ENCODE data around the gene EPS8L3. TPM values are rescaled to one million over a fixed set of nuclear protein-coding genes. Genes with fewer than 3 reads are reported as not detected.

EPS8L3 gene
- total and polyA plus RNA-seq, 2 donors (not counting 3 experiments of a cell fraction or from before 2014, with no cell fraction given): not detected

DNA sequence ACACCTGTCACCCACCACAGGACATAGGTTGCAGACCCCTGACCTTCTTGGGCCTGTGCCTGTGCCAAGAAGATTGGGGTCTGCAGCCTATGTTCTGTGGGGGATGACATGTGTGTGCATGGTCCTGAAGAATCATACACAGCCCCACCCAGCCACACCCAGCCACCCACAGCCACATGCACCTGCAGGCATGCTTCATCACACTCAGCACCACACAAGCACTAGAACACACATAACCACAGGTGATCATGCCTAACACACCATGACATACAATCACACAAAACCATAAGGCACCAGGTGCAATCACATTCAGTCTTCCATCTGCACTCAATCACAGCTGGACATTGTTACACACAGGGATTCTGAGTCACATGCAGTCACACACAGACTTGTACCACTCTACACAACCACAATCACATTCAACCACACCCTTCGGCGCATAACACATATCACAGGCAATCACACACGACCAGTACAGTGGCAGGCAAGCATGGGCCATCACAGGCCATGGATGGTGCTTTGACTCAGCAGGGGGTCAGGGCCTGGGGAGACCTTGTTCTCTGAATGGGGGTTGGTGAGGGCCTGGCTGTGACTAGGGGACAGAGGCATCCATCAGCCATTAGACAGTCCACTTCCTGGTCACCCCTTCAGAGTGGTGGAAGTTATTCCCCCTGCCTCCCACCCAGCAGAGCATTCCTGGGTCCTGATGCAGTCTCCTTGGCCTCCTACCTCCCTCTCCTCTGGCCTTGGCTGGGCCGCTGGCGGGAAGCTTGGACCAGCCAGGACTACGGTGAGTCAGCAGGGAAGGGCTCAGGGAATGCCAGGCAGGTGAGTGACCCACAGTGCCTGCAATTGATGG is 44.3 kb upstream of the EPS8L3 start:
- Histone ChIP-seq H3K4me1 (ENCODE audit: control insufficient read depth, extremely low read depth, insufficient read depth, low read length) (no peaks in the 10 kb centered on the region), H3K36me3 (ENCODE audit: control insufficient read depth in 2 of 2, extremely low read depth in 1 of 2, insufficient read depth in 2 of 2, low read length in 2 of 2) (no peaks in the 10 kb centered on the region), H3K4me3 (replicated peaks in 1 of 3; ENCODE audit: insufficient read depth in 1 of 3, low read depth in 1 of 3, low read length in 3 of 3) (no peak overlapping the region), H3K9ac (replicated peaks; ENCODE audit: extremely low read depth, insufficient read depth, low read length) (no peak overlapping the region), H3K9me3 (replicated peaks; ENCODE audit: control insufficient read depth, insufficient read depth, low read length) (no peaks in the 10 kb centered on the region), H3K9me1 (replicated peaks; ENCODE audit: control insufficient read depth, extremely low read depth, insufficient read depth, low read length) (no peaks in the 10 kb centered on the region), H3K27me3 (ENCODE audit: control insufficient read depth in 2 of 2, insufficient read depth in 2 of 2, low read length in 2 of 2) (peaks cover 2 to 4% of the 10 kb centered on the region in 2 experiments), H3K4me2 (ENCODE audit: insufficient read depth, low read length) (no peak overlapping the region), H3K27ac (ENCODE audit: insufficient read depth, low read depth, low read length) (no peak overlapping the region), H2AFZ (ENCODE audit: low read depth, low read length) (no peak overlapping the region), H4K20me1 (replicated peaks; ENCODE audit: control insufficient read depth, extremely low read depth, insufficient read depth, low read length) (no peaks in the 10 kb centered on the region), H3K79me2 (ENCODE audit: control insufficient read depth, insufficient read depth, low read length) (no peaks in the 10 kb centered on the region)
- TF ChIP-seq FOS (IDR thresholded peaks at IDR 0.05; ENCODE audit: borderline replicate concordance, insufficient read depth, low read length): no peak
- TF ChIP-seq POLR2AphosphoS5 (IDR thresholded peaks at IDR 0.05; ENCODE audit: insufficient read depth, low read depth, low read length): no peak
- TF ChIP-seq, protein P1, sequence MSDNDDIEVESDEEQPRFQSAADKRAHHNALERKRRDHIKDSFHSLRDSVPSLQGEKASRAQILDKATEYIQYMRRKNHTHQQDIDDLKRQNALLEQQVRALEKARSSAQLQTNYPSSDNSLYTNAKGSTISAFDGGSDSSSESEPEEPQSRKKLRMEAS (IDR thresholded peaks at IDR 0.05; ENCODE audit: insufficient read depth, insufficient read length): no peak
- no peak for TF ChIP-seq MYC (IDR thresholded peaks at IDR 0.05; ENCODE audit: low read depth, low read length)
- no peak for TF ChIP-seq POLR2A (IDR thresholded peaks at IDR 0.05; ENCODE audit: low read depth, low read length)
- TF ChIP-seq GATA2 (IDR thresholded peaks at IDR 0.05; ENCODE audit: insufficient read depth, insufficient read length, low read depth, low read length): no peak
- TF ChIP-seq JUN (IDR thresholded peaks at IDR 0.05; ENCODE audit: borderline replicate concordance, insufficient read depth, insufficient read length, low read depth): no peak
- TF ChIP-seq, protein P2, sequence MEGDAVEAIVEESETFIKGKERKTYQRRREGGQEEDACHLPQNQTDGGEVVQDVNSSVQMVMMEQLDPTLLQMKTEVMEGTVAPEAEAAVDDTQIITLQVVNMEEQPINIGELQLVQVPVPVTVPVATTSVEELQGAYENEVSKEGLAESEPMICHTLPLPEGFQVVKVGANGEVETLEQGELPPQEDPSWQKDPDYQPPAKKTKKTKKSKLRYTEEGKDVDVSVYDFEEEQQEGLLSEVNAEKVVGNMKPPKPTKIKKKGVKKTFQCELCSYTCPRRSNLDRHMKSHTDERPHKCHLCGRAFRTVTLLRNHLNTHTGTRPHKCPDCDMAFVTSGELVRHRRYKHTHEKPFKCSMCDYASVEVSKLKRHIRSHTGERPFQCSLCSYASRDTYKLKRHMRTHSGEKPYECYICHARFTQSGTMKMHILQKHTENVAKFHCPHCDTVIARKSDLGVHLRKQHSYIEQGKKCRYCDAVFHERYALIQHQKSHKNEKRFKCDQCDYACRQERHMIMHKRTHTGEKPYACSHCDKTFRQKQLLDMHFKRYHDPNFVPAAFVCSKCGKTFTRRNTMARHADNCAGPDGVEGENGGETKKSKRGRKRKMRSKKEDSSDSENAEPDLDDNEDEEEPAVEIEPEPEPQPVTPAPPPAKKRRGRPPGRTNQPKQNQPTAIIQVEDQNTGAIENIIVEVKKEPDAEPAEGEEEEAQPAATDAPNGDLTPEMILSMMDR (IDR thresholded peaks at IDR 0.05; ENCODE audit: extremely low read depth in 1 of 2, insufficient read depth in 1 of 2, low read depth in 1 of 2, low read length in 2 of 2): no peak
- TF ChIP-seq EZH2 (IDR thresholded peaks at IDR 0.05; ENCODE audit: borderline replicate concordance, low read depth, low read length, severe bottlenecking): no peak
- dilution Hi-C loops (cut with MboI; ENCODE audit: extremely low pct_ligation_motif_present, low sequenced_read_pairs): no loop called here
- intact Hi-C loops (cut with micrococcal nuclease): no loop called here
- POLR2A ChIA-PET: no interaction called here
- no TSS peak for BruUV-seq (replicated peaks)
- no peak for FAIRE-seq
- no peak for DNase-seq (ENCODE audit: low read depth, low spot score)
- CTCF ChIA-PET: interaction anchor here (0.9 to 1.3 kb wide), 2 partner anchors 15 to 176 kb away, joined by 3 to 7 read pairs; partner anchors contain the start of gene AHCYL1

Data from endothelial cell of umbilical vein (primary cell).